ENCODE results near the gene WDR5.

WDR5 gene

DNA sequence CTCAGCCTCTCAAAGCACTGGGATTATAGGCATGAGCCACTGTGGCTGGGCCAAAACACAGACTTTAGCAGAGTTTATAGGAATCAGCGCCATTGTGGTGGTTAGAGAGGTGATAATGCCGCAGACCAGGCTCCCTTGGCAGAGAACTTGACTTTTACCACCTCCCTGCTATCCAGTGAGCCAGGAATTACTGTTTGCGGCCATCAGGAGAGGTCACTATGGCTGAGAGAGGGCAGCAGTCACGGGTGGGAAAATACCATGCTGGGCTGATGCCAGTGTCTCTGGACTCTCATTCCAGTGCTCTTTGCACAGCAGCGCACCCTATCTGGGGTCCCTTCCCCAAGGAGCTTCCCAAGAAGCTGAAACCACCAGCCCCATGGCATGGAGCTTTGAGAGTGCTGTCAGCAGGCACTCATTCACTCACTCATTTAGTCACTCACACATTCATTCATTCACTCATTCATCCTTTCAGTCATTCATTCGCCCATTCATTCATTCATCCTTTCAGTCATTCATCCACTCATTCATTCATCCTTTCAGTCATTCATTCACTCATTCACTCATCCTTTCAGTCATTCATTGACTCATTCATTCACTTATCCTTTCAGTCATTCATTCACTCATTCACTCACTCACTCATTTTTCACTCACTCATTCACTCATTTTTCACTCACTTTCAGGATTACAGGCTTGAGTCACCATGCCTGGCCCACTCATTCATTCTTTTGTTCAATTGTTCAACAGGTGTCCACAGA, 55.8 kb downstream of the WDR5 start:
- no peaks in the 10 kb centered on the region for H3K27me3 Mint-ChIP-seq
- no peak for ATAC-seq

DNA sequence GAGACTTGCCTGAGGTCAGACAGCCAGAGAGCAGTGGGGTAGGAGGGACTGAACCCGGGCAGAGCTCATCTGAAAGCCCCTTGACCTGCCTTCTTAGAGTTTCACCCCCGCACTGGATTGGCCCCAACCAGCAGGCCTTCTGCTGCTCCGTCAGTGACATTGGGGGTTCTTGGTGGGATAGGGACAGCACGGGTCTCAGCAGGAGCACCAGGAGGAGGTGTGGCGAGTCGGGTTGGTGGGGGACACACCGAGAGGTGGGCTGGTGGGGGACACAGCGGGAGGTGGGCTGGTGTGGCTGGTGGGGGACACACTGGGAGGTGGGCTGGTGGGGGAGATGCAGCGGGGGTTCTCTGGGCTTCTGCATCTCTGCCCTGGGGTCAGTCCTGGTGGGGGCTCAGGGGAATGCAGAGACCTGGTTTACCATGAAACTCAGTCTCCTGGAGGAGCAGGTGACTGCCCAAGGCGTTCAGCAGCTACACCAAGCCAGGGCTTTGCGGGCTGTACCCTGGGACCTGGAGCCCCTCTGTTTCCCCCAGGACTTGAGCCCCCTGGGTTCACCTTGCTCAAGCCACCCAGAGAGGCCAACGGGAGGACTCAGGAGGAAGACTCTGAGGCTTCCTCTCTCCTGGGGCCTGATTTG, 56.5 kb downstream of the WDR5 start:
- DNase-seq (no peak), ATAC-seq (no peak)
- H3K27me3 Mint-ChIP-seq, result peaks cover 2% of the 10 kb centered on the region
- no peak overlapping the region for H3K4me3 Mint-ChIP-seq
- no peaks in the 10 kb centered on the region for H3K9me3 Mint-ChIP-seq
- no peak overlapping the region for H3K27ac Mint-ChIP-seq
- H3K4me1 Mint-ChIP-seq, result peaks cover 9% of the 10 kb centered on the region
- H3K36me3 Mint-ChIP-seq (ENCODE audit: low read depth), result no peaks in the 10 kb centered on the region

More for the DNA sequence above, 55.8 kb downstream of the WDR5 start:
- DNase-seq, result no peak
- H3K9me3 Mint-ChIP-seq, result no peaks in the 10 kb centered on the region
- H3K4me1 Mint-ChIP-seq, result peaks cover 8% of the 10 kb centered on the region
- H3K36me3 Mint-ChIP-seq (ENCODE audit: low read depth), result no peaks in the 10 kb centered on the region
- peak overlapping the region; percentile 3 for H3K27ac Mint-ChIP-seq
- no peak overlapping the region for H3K4me3 Mint-ChIP-seq

DNA sequence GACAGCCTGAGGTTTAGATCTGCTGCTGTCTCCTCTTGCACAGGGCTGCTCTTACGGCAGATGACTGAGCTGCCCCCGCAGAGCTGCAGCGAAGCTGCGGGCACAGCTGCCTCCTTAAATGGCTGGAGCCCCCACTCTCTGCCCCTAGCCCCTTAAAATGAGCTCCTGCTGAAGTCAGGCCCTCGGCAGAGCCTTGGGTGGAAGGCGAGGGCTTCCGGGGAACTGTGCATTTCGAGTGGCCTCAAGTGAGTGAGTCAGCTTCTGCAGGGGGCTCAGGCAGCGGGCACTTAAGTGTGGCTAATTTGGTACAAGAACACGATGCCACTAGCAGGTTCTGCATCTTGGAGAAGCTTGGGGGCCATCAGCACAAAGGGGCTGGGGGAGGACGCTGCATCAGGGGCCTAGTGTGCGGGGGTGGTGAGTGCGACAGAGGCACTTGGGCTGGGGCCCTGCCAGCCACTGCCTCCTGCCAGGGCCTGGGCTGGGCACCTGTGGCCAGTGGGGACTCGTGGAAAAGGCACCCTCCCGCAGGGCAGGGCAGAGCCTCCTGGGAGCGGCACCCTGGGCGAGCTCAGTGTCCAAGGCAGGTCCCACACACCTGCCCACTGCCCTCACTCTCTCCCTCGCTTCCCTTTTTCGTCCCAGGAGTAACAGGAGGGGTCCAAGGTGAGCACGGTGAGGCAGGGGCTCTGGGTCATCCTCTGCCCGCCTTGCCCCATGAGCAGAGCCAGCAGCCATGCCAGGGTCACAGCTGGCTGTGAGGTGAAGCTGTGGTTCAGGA, 57.3 kb downstream of the WDR5 start:
- no peaks in the 10 kb centered on the region for H3K9me3 Mint-ChIP-seq
- H3K4me1 Mint-ChIP-seq, result peaks cover 11% of the 10 kb centered on the region
- peaks cover 2% of the 10 kb centered on the region for H3K27me3 Mint-ChIP-seq
- no peaks in the 10 kb centered on the region for H3K36me3 Mint-ChIP-seq (ENCODE audit: low read depth)
- no peak overlapping the region for H3K4me3 Mint-ChIP-seq
- DNase-seq (no peak), ATAC-seq (no peak)
- no peak overlapping the region for H3K27ac Mint-ChIP-seq

- H3K27me3 Mint-ChIP-seq, result peaks cover 2% of the 10 kb centered on the region
- H3K27ac Mint-ChIP-seq, result no peak overlapping the region
- ATAC-seq (no peak), DNase-seq (no peak)
- H3K36me3 Mint-ChIP-seq (ENCODE audit: low read depth), result no peaks in the 10 kb centered on the region
- H3K4me3 Mint-ChIP-seq, result no peak overlapping the region
- H3K4me1 Mint-ChIP-seq, result peaks cover 11% of the 10 kb centered on the region
- H3K9me3 Mint-ChIP-seq, result no peaks in the 10 kb centered on the region
Measured at GRCh38 chr9:134193912-134194535, 58.1 kb downstream of the WDR5 start.

DNA sequence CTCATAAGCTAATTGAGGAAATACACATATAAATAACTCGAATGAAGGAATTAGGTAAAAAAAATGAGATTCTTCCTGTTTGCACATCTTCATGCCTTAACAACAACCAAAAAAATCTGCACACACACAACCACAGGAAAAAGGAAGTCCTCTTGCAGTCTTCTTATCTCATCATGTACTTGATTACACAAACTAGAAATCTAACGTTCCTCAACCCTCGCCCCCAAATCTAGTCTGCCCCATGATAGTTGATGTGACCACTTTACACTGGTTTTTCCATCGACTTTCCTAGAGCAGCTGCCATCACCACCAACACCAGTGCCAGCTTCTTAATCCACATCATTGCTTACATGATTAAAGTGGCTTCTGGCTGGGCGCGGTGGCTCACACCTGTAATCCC, 59.7 kb downstream of the WDR5 start:
- Mint-ChIP-seq H3K4me1 (peaks cover 11% of the 10 kb centered on the region), H3K27ac (no peak overlapping the region), H3K9me3 (no peaks in the 10 kb centered on the region), H3K36me3 (ENCODE audit: low read depth) (no peaks in the 10 kb centered on the region), H3K27me3 (peaks cover 2% of the 10 kb centered on the region), H3K4me3 (no peak overlapping the region)
- DNase-seq (no peak), ATAC-seq (no peak)

GRCh38 chr9:134196911-134197310, 61.0 kb downstream of the WDR5 start:
- Mint-ChIP-seq H3K36me3 (ENCODE audit: low read depth) (no peaks in the 10 kb centered on the region), H3K4me1 (peaks cover 11% of the 10 kb centered on the region), H3K4me3 (no peak overlapping the region), H3K27me3 (peaks cover 2% of the 10 kb centered on the region), H3K9me3 (no peaks in the 10 kb centered on the region), H3K27ac (no peak overlapping the region)
- no peak for DNase-seq
- no peak for ATAC-seq

DNA sequence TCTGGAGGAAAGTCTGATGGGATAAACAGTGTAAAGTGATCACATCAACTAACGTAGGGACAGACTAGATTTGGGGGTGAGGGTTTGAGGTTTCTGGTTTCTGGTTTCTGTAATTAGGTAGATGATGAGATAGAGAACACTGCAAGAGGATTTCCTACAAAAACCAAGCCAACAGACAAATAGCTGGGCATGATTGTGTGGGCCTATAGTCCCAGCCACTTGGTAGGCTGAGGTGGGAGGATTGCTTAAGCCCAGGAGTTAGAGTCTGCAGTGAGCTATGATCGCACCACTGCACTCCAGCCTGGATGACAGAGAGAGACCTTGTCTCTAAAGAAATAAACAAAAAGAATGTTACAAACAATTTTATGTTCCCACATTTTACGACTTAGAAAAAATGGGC, 62.9 kb downstream of the WDR5 start:
- no peak for DNase-seq
- ATAC-seq, result no peak
- H3K27ac Mint-ChIP-seq, result no peak overlapping the region
- peaks cover 2% of the 10 kb centered on the region for H3K9me3 Mint-ChIP-seq
- H3K4me1 Mint-ChIP-seq, result peaks cover 11% of the 10 kb centered on the region
- H3K27me3 Mint-ChIP-seq, result peaks cover 2% of the 10 kb centered on the region
- no peaks in the 10 kb centered on the region for H3K36me3 Mint-ChIP-seq (ENCODE audit: low read depth)
- H3K4me3 Mint-ChIP-seq, result no peak overlapping the region

DNA sequence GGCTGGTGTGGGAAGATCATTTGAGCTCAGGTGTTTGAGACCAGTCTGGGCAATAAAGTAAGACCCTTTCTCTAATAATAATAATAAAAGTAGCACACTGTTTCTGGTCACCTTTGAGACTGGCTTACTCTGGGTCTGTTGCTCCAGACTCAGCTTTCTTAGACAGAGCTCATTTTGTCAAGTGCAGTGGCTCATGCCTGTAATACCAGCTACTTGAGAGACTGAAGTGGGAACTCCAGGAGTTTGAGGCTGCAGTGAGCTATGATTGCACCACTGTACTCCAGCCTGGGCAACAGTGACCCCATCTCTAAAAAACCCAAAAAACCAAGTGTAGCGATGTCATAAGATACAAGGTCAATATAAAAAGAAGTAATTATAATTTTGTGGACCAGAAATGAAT, 64.8 kb downstream of the WDR5 start:
- Mint-ChIP-seq H3K27ac (no peak overlapping the region), H3K9me3 (peaks cover 4% of the 10 kb centered on the region), H3K36me3 (ENCODE audit: low read depth) (no peaks in the 10 kb centered on the region), H3K27me3 (peaks cover 2% of the 10 kb centered on the region), H3K4me1 (peaks cover 5% of the 10 kb centered on the region), H3K4me3 (no peak overlapping the region)
- ATAC-seq (no peak), DNase-seq (no peak)

GRCh38 chr9:134203224-134203623, 67.3 kb downstream of the WDR5 start:
- no peaks in the 10 kb centered on the region for H3K4me1 Mint-ChIP-seq
- H3K9me3 Mint-ChIP-seq, result peaks cover 4% of the 10 kb centered on the region

GRCh38 chr9:134204041-134204440, 68.2 kb downstream of the WDR5 start:
- H3K27ac Mint-ChIP-seq, result no peak overlapping the region
- DNase-seq (no peak), ATAC-seq (no peak)
- H3K4me1 Mint-ChIP-seq, result no peaks in the 10 kb centered on the region
- no peak overlapping the region for H3K4me3 Mint-ChIP-seq
- no peaks in the 10 kb centered on the region for H3K27me3 Mint-ChIP-seq
- H3K36me3 Mint-ChIP-seq (ENCODE audit: low read depth), result no peaks in the 10 kb centered on the region
- H3K9me3 Mint-ChIP-seq, result peaks cover 4% of the 10 kb centered on the region

More at GRCh38 chr9:134203224-134203623, 67.3 kb downstream of the WDR5 start:
- no peaks in the 10 kb centered on the region for H3K36me3 Mint-ChIP-seq (ENCODE audit: low read depth)
- no peak for ATAC-seq
- DNase-seq, result no peak
- no peaks in the 10 kb centered on the region for H3K27me3 Mint-ChIP-seq
- no peak overlapping the region for H3K4me3 Mint-ChIP-seq
- no peak overlapping the region for H3K27ac Mint-ChIP-seq

GRCh38 chr9:134204991-134205578, 69.2 kb downstream of the WDR5 start:
- no peaks in the 10 kb centered on the region for H3K36me3 Mint-ChIP-seq (ENCODE audit: low read depth)
- H3K4me1 Mint-ChIP-seq, result no peaks in the 10 kb centered on the region
- DNase-seq (no peak), ATAC-seq (no peak)
- no peaks in the 10 kb centered on the region for H3K27me3 Mint-ChIP-seq
- H3K4me3 Mint-ChIP-seq, result no peak overlapping the region
- no peak overlapping the region for H3K27ac Mint-ChIP-seq
- H3K9me3 Mint-ChIP-seq, result peaks cover 4% of the 10 kb centered on the region

GRCh38 chr9:134205672-134206310, 69.9 kb downstream of the WDR5 start:
- Mint-ChIP-seq H3K9me3 (peaks cover 4% of the 10 kb centered on the region), H3K4me3 (no peak overlapping the region), H3K27ac (no peak overlapping the region), H3K27me3 (no peaks in the 10 kb centered on the region), H3K4me1 (no peaks in the 10 kb centered on the region), H3K36me3 (ENCODE audit: low read depth) (no peaks in the 10 kb centered on the region)
- DNase-seq, result no peak
- no peak for ATAC-seq

DNA sequence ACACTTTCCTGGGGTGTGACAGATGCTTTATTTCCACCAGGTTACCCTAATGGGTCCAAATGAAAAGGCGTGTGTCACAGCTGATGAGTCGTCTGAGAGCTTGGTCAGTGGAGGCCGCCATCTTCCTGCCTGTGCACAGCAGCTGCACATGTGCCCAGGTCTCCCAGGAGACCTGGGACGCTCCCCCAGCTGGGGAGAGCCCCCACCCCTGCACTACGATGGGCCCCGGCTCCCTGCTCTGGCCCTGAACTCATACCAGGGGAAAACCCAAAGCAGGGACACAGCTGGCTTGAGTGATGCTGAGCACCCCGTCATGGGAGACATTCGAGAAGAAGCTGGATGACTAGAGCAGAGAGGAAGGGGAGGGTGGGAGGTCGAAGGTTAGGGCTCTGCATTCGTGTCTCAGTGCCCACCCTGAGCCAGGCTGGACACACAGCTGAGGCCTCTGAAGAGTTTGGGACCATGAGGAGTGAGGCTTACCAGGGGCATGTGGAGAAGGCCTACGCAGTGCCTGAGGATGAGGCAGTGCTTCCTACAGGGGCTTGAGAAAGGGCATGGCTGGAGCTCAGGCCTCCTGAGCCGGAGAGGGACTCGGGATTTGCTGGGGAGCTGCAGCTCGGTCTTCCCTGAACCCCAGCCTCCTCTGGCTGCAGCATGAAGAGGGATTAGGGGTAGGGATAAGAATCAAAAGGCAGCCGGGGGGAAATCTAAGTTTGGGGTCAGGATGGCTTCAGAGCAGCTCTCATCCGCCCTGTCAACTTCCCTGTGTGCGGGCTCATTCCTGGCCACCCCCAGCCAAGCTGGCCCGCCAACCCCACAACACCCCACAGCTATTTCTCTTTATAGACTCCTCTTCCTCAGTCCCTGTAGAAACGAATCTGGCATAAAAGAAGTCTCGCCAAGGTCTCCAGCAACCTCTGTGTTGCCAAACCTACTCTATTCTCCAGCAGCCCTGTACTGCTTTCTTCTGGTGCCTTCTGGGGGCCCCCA, 70.7 kb downstream of the WDR5 start:
- Mint-ChIP-seq H3K4me1 (no peaks in the 10 kb centered on the region), H3K9me3 (peaks cover 4% of the 10 kb centered on the region), H3K27ac (no peak overlapping the region), H3K4me3 (no peak overlapping the region), H3K27me3 (no peaks in the 10 kb centered on the region), H3K36me3 (ENCODE audit: low read depth) (no peaks in the 10 kb centered on the region)
- DNase-seq (no peak), ATAC-seq (peak; percentile 68)
